ENCODE data around the gene PRKCA.

DNA sequence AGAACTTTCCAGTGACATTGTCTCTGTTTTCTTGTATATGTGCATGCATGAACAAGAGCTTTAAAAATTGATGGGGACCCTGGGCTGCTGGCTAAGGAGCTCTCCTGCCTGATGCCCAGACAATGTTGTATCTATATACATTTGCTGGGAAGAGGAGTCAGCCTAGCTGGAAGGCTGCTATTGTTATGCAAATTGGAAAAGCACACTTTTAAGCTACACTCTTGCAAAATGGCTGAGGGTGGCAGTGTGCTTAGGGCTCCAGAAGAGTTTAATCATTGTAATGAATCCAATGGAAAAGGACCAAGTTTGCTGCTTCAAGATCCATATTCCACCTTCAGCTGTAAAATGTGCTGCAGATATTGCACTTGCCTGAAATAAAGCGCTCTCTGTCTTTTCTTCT, 171.8 kb downstream of the PRKCA start:
- TF ChIP-seq POLR2A (IDR thresholded peaks at IDR 0.05; ENCODE audit: low read length) = no peak
- TF ChIP-seq, protein P1, sequence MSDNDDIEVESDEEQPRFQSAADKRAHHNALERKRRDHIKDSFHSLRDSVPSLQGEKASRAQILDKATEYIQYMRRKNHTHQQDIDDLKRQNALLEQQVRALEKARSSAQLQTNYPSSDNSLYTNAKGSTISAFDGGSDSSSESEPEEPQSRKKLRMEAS (IDR thresholded peaks at IDR 0.05) = no peak
